Parathyroid adenoma (tissue), 2 donors: ENCODE results near the gene TACO1.

ENCODE experiments used
- H2AFZ ChIP-seq: fragments of 300-600 bp; sonication (generic); one replicate; pipeline ENCODE4 v1.7.0; 2017; ENCODE audit warnings: antibody characterized with exemption, mild to moderate bottlenecking
- H3K27ac ChIP-seq: fragments of 300-600 bp; sonication (generic); one replicate; pipeline ENCODE4 v1.7.0; 2017
- H3K27me3 ChIP-seq: fragments of 300-600 bp; sonication (generic); one replicate; pipeline ENCODE4 v1.7.0; 2017; ENCODE audit warnings: low read length; ENCODE audit not compliant: control insufficient read depth, insufficient read depth
- H3K36me3 ChIP-seq: fragments of 300-600 bp; sonication (generic); one replicate; pipeline ENCODE4 v1.7.0; 2017; ENCODE audit warnings: low read length; ENCODE audit not compliant: control insufficient read depth, insufficient read depth
- H3K4me1 ChIP-seq: fragments of 300-600 bp; sonication (generic); one replicate; pipeline ENCODE4 v1.7.0; 2017; ENCODE audit warnings: control low read depth
- H3K4me2 ChIP-seq: fragments of 300-600 bp; sonication (generic); one replicate; pipeline ENCODE4 v1.7.0; 2017; ENCODE audit warnings: low read length
- H3K4me3 ChIP-seq: fragments of 300-600 bp; sonication (generic); one replicate; pipeline ENCODE4 v1.7.0; 2017; ENCODE audit warnings: low read depth, low read length
- H3K79me2 ChIP-seq: fragments of 300-600 bp; sonication (generic); one replicate; pipeline ENCODE4 v1.7.0; 2017; ENCODE audit warnings: control low read depth
- H3K9ac ChIP-seq: fragments of 300-600 bp; sonication (generic); one replicate; pipeline ENCODE4 v1.7.0; 2017; ENCODE audit warnings: mild to moderate bottlenecking
- H3K9me3 ChIP-seq: fragments of 300-600 bp; sonication (generic); one replicate; pipeline ENCODE4 v1.7.0; 2017; ENCODE audit warnings: low read length; ENCODE audit not compliant: control insufficient read depth
- CTCF ChIP-seq: fragments of 300-600 bp; sonication (generic); IDR thresholded peaks from one replicate; pipeline ENCODE4 v1.7.0; 2017; ENCODE audit warnings: antibody characterized with exemption, mild to moderate bottlenecking
- donor health status: primary hyperparathyroidism.

The TACO1 gene

GRCh38 chr17:63635787-63636186, 35.1 kb downstream of the TACO1 start:
- H3K4me1 ChIP-seq, result no peaks in the 10 kb centered on the region
- TF ChIP-seq CTCF, result no peak
- no peak overlapping the region for H3K27ac ChIP-seq
- H3K9me3 ChIP-seq, result no peaks in the 10 kb centered on the region
- peaks cover 51% of the 10 kb centered on the region for H3K79me2 ChIP-seq
- H3K9ac ChIP-seq, result no peak overlapping the region
- H2AFZ ChIP-seq, result no peak overlapping the region
- H3K4me3 ChIP-seq, result no peak overlapping the region
- H3K27me3 ChIP-seq, result no peaks in the 10 kb centered on the region
- no peak overlapping the region for H3K4me2 ChIP-seq
- no peaks in the 10 kb centered on the region for H3K36me3 ChIP-seq

GRCh38 chr17:63639125-63639524, 38.4 kb downstream of the TACO1 start:
- H3K4me1 ChIP-seq, result no peaks in the 10 kb centered on the region
- no peak overlapping the region for H3K4me2 ChIP-seq
- H3K27ac ChIP-seq, result no peak overlapping the region
- no peak overlapping the region for H3K4me3 ChIP-seq
- H3K79me2 ChIP-seq, result peaks cover 44% of the 10 kb centered on the region
- no peak overlapping the region for H2AFZ ChIP-seq
- no peaks in the 10 kb centered on the region for H3K36me3 ChIP-seq
- H3K9ac ChIP-seq, result no peak overlapping the region
- TF ChIP-seq CTCF, result no peak
- H3K27me3 ChIP-seq, result no peaks in the 10 kb centered on the region
- H3K9me3 ChIP-seq, result no peaks in the 10 kb centered on the region

- Histone ChIP-seq H2AFZ (no peak overlapping the region), H3K4me2 (no peak overlapping the region), H3K4me1 (no peaks in the 10 kb centered on the region), H3K4me3 (no peak overlapping the region), H3K36me3 (no peaks in the 10 kb centered on the region), H3K9ac (no peak overlapping the region), H3K79me2 (peaks cover 46% of the 10 kb centered on the region), H3K9me3 (no peaks in the 10 kb centered on the region), H3K27me3 (no peaks in the 10 kb centered on the region), H3K27ac (no peak overlapping the region)
- TF ChIP-seq CTCF, result no peak
Observed at GRCh38 chr17:63640038-63640437, 39.3 kb downstream of the TACO1 start.

GRCh38 chr17:63641692-63642448, 41.2 kb downstream of the TACO1 start:
- Histone ChIP-seq H3K9ac (no peak overlapping the region), H2AFZ (no peak overlapping the region), H3K9me3 (no peaks in the 10 kb centered on the region), H3K36me3 (no peaks in the 10 kb centered on the region), H3K27me3 (no peaks in the 10 kb centered on the region), H3K27ac (no peak overlapping the region), H3K4me2 (no peak overlapping the region), H3K79me2 (peaks cover 33% of the 10 kb centered on the region), H3K4me3 (no peak overlapping the region), H3K4me1 (no peaks in the 10 kb centered on the region)
- TF ChIP-seq CTCF, result no peak

GRCh38 chr17:63644846-63645245, 44.2 kb downstream of the TACO1 start:
- no peak overlapping the region for H3K27ac ChIP-seq
- no peaks in the 10 kb centered on the region for H3K36me3 ChIP-seq

More at GRCh38 chr17:63644846-63645245, 44.2 kb downstream of the TACO1 start:
- Histone ChIP-seq H3K79me2 (peaks cover 32% of the 10 kb centered on the region), H3K4me3 (no peak overlapping the region), H3K4me1 (no peaks in the 10 kb centered on the region), H3K9me3 (no peaks in the 10 kb centered on the region), H3K4me2 (no peak overlapping the region), H3K9ac (no peak overlapping the region), H3K27me3 (no peaks in the 10 kb centered on the region), H2AFZ (no peak overlapping the region)
- no peak for TF ChIP-seq CTCF
